Small intestine (tissue), 7 donors: ENCODE data around the gene SPATC1L. TPM values are rescaled to one million over a fixed set of nuclear protein-coding genes. Genes with fewer than 3 reads are reported as not detected.
"Not testable (repeated sequence)": the region's sequence is repeated elsewhere in the genome, so short reads cannot be mapped to it uniquely, and the experiment has no call there.

ENCODE experiments used
- DNase-seq, 2 donors: peaks; one replicate each; pipeline versions ENCODE4 v3.0.0 to v3.0.0-alpha.2; 2013
- FAIRE-seq: peaks from 2 replicates; lab custom pipeline; 2012; peaks lifted over from hg19 to GRCh38; lab: Jason Lieb, UNC
- H3K27ac ChIP-seq, 3 donors: one replicate each; pipeline ENCODE4 v1.5.1; 2013; ENCODE audit warnings: low read length in 2 of 3, mild to moderate bottlenecking in 2 of 3, control low read depth in 1 of 3, inconsistent platforms in 1 of 3, low read depth in 1 of 3, moderate library complexity in 1 of 3
- H3K27me3 ChIP-seq, 3 donors: one replicate each; pipeline ENCODE4 v1.6.1; 2013; ENCODE audit warnings: low read length in 3 of 3, inconsistent platforms in 1 of 3; ENCODE audit not compliant: control insufficient read depth in 3 of 3, insufficient read depth in 3 of 3
- H3K36me3 ChIP-seq, 3 donors: one replicate each; pipeline ENCODE4 v1.6.1; 2013; ENCODE audit warnings: low read length in 3 of 3, inconsistent platforms in 1 of 3, low read depth in 1 of 3, mild to moderate bottlenecking in 1 of 3, moderate library complexity in 1 of 3; ENCODE audit not compliant: control insufficient read depth in 3 of 3, insufficient read depth in 2 of 3
- H3K4me1 ChIP-seq, 3 donors: one replicate each; pipeline ENCODE4 v1.6.1; 2013; ENCODE audit warnings: low read length in 2 of 3, inconsistent platforms in 1 of 3, low read depth in 1 of 3, mild to moderate bottlenecking in 1 of 3, moderate library complexity in 1 of 3; ENCODE audit not compliant: control insufficient read depth in 3 of 3, insufficient read depth in 2 of 3
- H3K4me3 ChIP-seq, 3 donors: one replicate each; pipeline ENCODE4 v1.5.1; 2013; ENCODE audit warnings: low read length in 3 of 3, control low read depth in 1 of 3, inconsistent platforms in 1 of 3, low read depth in 1 of 3, mild to moderate bottlenecking in 1 of 3, moderate library complexity in 1 of 3
- H3K9me3 ChIP-seq, 2 donors: one replicate each; pipeline ENCODE4 v1.6.1; 2013; ENCODE audit warnings: low read depth in 1 of 2, low read length in 1 of 2; ENCODE audit not compliant: control insufficient read depth in 2 of 2, insufficient read depth in 1 of 2
- WGBS, 3 donors: extraction: QIAGEN DNeasy Blood & Tissue Kit; methylation state at CpG; one replicate each; pipeline ENCODE4 v1.1.7; 2013; 5-methylcytosine and 5-hydroxymethylcytosine counted together
- polyA plus RNA-seq, 4 donors: library from polyadenylated mRNA; stranded (reverse) in 3 of 4; unstranded in 1 of 4; fragments of 200-250 nt in 3 of 4; fragments of 120-200 nt in 1 of 4; gene quantifications; one replicate each; pipeline versions ENCODE4 v1.2.1 to v1.2.3, GENCODE V29; 2013
- donor health status: healthy with polysubstance abuse.
- donor health status: control.
- donor health status: control.
- donor health status: Bipolar disorder and iron deficiency.
- donor health status: healthy.

Gene SPATC1L
- polyA plus RNA-seq, 4 donors, result 2.9 to 12.6 (median 8.2) TPM

DNA sequence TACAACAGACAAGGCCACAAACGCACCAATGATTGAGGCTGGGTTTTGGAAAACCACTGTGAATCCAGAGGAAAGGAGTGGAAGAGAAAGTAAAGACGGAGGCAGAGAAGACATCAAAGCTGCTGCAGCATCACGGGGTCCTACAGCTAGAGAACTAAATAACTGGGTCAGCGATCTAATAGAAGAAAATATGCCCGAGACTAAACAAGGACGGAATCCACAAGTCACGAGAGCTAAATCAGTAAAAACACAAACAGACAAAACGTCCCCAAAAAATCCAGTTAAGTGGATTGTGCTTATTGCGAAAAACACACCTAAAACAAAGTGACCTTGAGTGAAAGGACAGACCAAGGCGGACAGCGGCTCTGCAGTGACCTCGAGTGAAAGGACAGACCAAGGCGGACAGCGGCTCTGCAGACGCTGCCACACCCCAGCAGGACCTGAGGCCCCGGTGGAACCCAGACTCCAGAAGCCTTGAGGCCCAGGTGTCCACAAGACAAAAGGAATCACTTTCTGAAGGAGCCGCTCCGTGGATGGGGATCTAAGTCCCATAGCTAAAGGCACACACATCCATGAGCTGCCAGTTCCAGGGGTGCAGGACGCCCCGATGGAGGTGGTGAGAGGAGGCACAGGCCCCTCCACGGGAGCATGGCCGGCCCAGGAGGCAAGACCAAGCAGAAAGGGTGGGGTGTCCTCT lies 34.9 kb downstream of the SPATC1L start:
- H3K4me3 ChIP-seq, result no peak overlapping the region
- peaks cover 0 to 10% (median 0%) of the 10 kb centered on the region in 3 donors for H3K36me3 ChIP-seq
- no peak for DNase-seq
- H3K4me1 ChIP-seq, result peaks cover 0 to 31% (median 0%) of the 10 kb centered on the region in 3 donors
- H3K9me3 ChIP-seq, result no peaks in the 10 kb centered on the region
- no peak overlapping the region for H3K27ac ChIP-seq
- no peak for FAIRE-seq
- no peaks in the 10 kb centered on the region for H3K27me3 ChIP-seq
- 85 to 87% (median 85%) methylated on average over 22 of the region's 22 CpGs for WGBS, 3 donors

DNA sequence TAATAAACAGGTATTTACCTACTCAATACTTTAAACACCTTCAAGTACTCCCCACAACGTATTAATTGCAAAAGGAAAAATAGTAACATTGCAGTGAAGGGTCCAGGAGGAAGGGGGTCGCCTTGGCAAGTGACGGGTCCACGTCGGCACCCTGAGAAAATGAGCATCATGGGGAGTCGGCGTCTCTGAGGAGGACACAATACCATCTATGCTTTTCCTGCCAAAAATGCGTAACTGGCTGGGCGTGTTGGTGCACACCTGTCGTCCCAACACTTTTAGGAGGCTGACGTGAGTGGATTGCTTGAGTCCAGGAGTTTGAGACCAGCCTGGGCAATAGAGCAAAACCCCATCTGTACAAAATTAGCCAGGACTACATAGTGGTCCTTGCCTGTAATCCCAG lies 36.2 kb downstream of the SPATC1L start:
- H3K4me1 ChIP-seq, result peaks cover 0 to 29% (median 0%) of the 10 kb centered on the region in 3 donors
- peaks cover 0 to 10% (median 0%) of the 10 kb centered on the region in 3 donors for H3K36me3 ChIP-seq
- FAIRE-seq (no peak), DNase-seq (no peak)
- H3K9me3 ChIP-seq, result no peaks in the 10 kb centered on the region
- no peaks in the 10 kb centered on the region for H3K27me3 ChIP-seq
- no peak overlapping the region for H3K27ac ChIP-seq
- WGBS, 3 donors, result 87 to 92% (median 89%) methylated on average over 11 of the region's 11 CpGs
- no peak overlapping the region for H3K4me3 ChIP-seq

DNA sequence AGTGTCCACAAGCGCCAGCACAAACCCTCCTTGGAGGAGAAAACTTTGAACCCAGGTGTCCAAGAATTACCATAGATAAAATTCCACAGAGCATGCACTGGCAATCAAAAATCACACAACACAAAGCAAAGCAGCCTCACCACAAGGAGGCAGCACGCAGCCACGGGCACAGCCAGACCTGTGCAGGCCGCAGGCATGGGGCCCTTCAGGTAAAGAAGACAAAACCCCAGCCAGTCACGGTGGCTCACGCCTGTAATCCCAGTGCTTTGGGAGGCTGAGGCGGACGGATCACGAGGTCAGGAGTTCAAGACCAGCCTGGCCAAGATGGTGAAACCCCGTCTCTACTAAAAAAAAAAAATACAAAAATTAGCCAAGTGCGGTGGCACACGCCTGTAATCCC lies 36.8 kb downstream of the SPATC1L start:
- 38 to 64% (median 48%) methylated on average over 12 of the region's 12 CpGs for WGBS, 3 donors
- Histone ChIP-seq H3K27ac (peak overlapping the region in 1 of 3 donors; percentile 75), H3K4me3 (peak overlapping the region in 2 of 3 donors; percentile 22 to 40), H3K36me3 (peaks cover 0 to 12% (median 0%) of the 10 kb centered on the region in 3 donors), H3K4me1 (peaks cover 0 to 23% (median 0%) of the 10 kb centered on the region in 3 donors)
- H3K9me3 ChIP-seq, H3K27me3 ChIP-seq, FAIRE-seq: not testable (repeated sequence)
- peak; percentile 86 to 89 for DNase-seq

DNA sequence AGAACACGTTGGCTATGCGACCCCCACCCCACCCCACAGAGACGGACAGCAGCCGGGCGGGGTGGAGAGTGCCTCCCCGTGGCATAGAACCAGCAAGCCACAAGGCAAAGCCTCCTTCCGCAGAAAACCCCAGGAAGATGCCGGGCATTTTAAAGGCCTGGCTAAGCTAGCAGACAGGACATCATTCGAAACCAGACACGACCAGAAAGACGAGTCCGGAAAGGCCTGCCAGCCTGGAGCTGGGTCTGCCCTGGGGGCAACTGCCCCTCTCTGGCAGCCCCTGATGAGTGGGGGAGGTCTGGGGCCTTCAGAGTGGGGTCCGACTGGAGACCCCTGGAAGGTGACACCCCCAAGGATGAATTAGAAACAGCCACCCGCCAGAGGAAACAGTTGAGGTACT lies 37.4 kb downstream of the SPATC1L start:
- DNase-seq (peak in 1 of 2 donors; percentile 5), FAIRE-seq (no peak)
- H3K4me3 ChIP-seq, result peak overlapping the region in 2 of 3 donors; percentile 22 to 40
- WGBS, 3 donors, result 28 to 71% (median 43%) methylated on average over 14 of the region's 14 CpGs
- peaks cover 0 to 20% (median 0%) of the 10 kb centered on the region in 3 donors for H3K4me1 ChIP-seq
- no peaks in the 10 kb centered on the region for H3K27me3 ChIP-seq
- H3K9me3 ChIP-seq, result no peaks in the 10 kb centered on the region
- H3K27ac ChIP-seq, result peak overlapping the region in 1 of 3 donors; percentile 75
- H3K36me3 ChIP-seq, result peaks cover 0 to 18% (median 0%) of the 10 kb centered on the region in 3 donors

DNA sequence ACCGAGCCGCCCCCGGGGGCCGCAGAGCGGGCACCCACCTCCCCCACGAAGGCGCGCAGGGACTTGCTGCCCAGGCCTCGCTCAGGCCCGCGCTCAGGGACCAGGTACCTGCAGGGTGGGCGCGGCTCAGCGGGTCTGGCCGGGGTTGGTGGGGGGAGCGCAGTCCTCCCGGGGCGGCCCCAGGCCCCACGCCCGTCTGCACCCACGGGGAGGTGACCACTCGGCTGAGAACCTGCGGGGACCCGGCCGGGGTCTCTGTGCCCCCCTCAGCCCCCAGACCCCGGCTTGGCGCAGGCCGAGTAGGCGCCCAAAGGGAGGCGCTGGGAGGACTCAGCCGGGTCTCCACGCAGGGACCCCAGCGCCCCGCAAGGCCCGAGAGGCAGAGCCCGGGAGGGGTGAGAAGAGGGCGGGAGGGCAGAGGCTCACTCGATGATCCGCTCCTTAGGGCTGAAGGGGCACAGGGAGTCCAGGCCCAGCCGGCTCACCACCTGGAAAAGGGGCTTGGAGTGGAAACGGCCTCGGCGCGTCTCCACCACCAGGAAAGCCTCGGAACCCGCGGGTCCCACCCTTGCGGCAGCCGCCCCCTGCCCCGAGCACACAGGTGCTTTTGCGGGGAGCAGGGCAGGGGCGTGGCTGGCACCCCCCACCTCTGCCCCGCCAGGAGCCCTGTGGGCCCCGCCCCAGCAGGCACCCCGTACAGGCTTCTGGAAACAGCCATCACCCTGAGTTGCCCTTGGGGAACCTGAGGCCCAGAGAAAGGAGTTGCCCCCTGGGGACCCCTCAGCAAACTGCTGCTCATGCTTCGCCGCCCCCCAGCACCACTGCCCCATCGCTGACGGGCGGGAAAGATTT lies 38.2 kb downstream of the SPATC1L start:
- no peak for FAIRE-seq
- Histone ChIP-seq H3K36me3 (peaks cover 0 to 21% (median 0%) of the 10 kb centered on the region in 3 donors), H3K27me3 (no peaks in the 10 kb centered on the region), H3K4me3 (peak overlapping the region in 2 of 3 donors; percentile 22 to 40), H3K4me1 (peaks cover 0 to 24% (median 0%) of the 10 kb centered on the region in 3 donors), H3K27ac (peak overlapping the region in 1 of 3 donors; percentile 75), H3K9me3 (no peaks in the 10 kb centered on the region)
- 78 to 87% (median 80%) methylated on average over 36 to 60 of the region's 60 CpGs for WGBS, 3 donors
- DNase-seq, result no peak

DNA sequence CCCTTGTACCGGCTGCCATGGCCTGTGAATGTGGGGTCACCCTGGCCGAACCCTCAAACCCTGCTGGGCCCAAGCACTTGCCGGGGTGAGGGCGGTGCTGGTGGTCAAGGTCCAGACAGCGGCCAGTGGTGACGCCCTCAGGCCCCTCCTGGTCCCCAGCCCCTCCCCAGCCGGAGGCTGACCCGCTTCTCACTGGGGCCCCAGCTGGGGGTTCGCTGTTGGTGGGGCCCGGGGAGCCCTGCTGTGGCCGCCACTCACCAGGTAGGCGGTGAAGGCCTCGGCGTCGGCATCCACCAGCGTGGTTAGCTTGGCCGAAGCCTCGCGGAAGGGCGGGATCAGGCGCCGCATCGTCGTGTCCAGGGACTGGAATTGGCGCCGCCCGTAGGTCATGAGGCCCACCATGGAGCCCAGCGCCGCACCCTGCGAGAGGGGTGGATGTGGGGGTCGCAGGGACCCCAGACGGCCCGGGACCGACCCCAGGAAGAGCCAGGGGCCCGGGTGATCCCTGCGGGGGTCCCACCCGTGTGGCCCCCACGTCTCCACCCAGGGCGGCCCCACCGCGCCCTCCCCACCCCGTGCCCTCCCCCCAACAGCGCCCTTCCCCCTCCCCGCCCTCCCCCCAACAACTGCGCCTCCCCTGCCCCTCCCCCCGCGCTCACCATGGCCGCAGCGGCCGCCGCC lies 39.0 kb downstream of the SPATC1L start:
- FAIRE-seq, result no peak
- Histone ChIP-seq H3K27ac (peak overlapping the region in 1 of 3 donors; percentile 88), H3K27me3 (no peaks in the 10 kb centered on the region), H3K4me3 (no peak overlapping the region), H3K9me3 (no peaks in the 10 kb centered on the region), H3K4me1 (peaks cover 0 to 26% (median 0%) of the 10 kb centered on the region in 3 donors), H3K36me3 (peaks cover 0 to 21% (median 0%) of the 10 kb centered on the region in 3 donors)
- WGBS, 3 donors, result 84 to 92% (median 84%) methylated on average over 41 to 51 of the region's 51 CpGs
- peak in 1 of 2 donors; percentile 65 for DNase-seq

DNA sequence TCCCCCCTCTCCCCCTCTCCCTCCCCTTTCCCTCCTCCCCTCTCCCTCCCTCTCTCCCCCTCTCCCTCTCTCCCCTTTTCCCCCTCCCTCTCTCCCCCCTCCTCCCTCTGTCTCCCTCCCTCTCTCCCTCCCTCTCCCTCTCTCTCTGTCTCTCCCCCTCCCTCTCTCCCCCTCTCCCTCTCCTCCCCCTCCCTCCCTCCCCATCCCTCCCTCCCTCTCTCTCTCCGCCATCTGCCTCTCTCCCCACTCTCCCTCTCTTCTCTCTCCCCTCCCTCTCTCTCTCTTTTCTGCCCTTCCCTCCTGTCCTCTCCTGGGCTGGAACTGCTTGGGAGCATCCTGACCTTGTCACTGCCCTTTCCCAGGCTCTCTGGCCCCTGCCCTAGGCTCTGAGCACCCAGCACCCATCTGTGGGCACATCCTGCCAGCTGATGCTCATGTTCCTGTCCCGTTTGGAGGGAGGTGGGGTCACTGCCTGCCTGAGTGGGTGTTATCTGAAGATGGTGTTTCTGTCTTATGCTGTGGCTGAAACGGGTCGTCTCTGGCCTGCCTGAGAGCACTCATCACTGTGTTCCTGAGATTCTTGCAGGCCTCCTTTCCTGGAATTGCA lies 39.7 kb downstream of the SPATC1L start:
- no peaks in the 10 kb centered on the region for H3K9me3 ChIP-seq
- peaks cover 0 to 26% (median 0%) of the 10 kb centered on the region in 3 donors for H3K4me1 ChIP-seq
- DNase-seq (no peak), FAIRE-seq (no peak)
- no peak overlapping the region for H3K4me3 ChIP-seq
- peak overlapping the region in 2 of 3 donors; percentile 14 to 88 for H3K27ac ChIP-seq
- H3K27me3 ChIP-seq, result no peaks in the 10 kb centered on the region
- peaks cover 0 to 24% (median 0%) of the 10 kb centered on the region in 3 donors for H3K36me3 ChIP-seq
- 26 to 46% (median 34%) methylated on average over 4 of the region's 4 CpGs for WGBS, 3 donors
